Measurements from ENCODE around the gene CFAP92.

CFAP92 gene

DNA sequence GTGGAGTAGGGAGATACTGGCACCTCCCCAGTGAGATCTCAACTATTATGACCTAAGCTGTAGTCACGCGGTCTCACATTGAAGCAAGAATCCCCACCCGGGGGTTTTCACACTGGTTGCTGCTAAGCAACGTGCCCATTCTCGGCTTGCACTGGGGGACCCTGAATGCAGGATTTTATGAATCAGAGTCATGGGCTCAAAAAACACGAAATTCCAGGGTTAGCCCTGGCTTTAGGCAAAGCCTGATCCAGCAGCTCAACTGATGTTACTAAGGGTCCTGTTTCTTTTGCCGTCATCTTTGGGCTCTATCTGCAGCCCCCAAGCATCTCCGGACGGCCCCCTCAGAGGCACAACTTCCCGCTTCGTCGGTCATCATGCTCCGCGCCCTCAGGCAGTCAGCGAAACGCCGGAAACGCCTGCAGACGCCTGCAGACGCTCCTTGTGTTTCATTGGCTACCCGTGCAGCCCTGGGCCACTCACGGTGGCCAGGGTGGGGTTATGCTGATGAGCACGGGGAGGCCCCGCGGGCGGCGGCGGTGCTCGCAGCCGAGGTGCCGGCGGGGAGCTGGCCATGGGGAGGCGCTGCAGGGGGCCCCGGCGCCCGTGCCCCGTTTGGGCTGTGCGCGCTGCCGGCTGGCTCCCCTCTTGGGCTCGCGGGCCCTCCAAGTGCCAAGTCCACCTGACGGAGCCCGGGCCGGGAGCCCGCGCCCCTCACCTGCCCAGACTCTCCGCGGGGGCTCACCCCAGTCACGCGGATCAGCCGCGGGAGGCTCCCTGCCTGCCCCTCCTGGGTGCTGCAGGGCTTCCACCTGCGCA, 33.1 kb upstream of the CFAP92 start:
- peak; percentile 80 for DNase-seq (ENCODE audit: low read depth, low spot score)

DNA sequence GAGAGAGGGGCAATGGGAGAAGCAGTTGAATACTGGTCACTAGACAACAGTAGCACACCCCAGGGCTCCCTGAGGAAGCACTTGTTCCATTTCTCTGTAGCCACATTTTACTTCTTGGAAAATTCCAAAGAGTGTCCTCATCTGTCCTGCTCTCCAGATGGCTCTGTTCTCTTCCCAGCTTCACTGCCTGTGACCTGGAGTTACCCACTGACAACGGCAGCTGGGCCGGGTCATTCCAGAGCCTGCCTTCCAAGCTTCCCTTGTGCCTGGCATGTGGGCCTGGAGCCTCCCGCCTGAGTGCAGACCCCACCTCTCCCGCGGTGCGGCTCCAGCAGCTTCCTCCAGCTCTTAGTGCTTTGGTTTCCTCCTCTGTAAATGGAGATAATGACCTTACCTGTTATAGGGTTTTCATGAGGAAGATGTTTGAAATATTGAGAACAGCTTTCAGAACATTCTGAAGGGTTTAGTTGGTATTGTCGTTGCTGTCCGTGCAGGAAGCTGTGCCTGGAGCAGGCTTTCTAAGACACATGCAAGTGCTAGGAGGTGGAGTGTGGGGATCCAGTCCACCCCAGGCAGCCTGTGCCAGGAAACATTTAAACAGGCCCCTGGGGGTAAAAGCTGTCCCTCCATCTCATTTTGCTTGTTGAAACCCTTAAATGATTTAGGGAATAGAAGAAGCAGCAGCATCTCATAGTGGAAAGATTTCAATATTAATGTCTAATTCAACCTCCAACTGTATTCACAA, 32.0 kb upstream of the CFAP92 start:
- no peak for DNase-seq (ENCODE audit: low read depth, low spot score)

DNA sequence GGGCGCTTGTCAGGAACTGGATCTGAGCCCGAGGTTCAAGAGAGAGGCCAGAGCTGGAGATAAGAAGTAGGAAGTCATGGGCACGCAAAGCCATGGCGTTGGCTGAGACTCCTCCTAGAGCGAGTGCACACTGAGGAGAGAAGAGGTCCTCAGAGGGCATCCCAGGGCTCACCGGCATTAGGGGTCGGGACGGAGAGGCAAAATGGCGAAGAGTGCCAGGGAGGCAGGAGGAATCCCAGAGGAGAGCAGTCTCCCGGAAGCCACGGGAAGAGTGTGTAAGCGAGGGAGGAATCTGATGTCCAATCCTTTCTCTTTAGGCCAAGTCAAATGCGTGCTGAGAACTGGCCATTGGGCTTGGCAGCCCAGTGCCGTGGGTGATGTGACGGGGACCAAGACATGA, 31.2 kb upstream of the CFAP92 start:
- no peak for DNase-seq (ENCODE audit: low read depth, low spot score)

DNA sequence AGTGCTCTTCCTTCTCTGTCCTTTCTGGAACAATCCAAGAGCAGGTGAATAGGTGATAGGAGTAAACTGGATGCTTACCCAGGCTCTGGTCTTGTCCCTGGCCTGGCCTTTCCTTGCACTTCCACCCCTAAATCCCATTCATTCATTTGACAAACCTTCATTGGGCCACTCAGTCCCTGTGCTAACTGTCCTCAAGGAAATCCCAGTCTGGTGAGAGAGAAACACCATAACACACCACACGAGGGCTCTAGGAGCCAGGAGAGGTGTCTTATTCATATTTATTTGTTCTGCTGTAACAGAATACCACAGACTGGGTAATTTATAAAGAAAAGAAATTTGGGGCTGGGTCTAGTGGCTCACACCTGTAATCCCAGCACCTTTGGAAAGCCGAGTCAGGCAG, 30.0 kb upstream of the CFAP92 start:
- no peak for DNase-seq (ENCODE audit: low read depth, low spot score)

DNA sequence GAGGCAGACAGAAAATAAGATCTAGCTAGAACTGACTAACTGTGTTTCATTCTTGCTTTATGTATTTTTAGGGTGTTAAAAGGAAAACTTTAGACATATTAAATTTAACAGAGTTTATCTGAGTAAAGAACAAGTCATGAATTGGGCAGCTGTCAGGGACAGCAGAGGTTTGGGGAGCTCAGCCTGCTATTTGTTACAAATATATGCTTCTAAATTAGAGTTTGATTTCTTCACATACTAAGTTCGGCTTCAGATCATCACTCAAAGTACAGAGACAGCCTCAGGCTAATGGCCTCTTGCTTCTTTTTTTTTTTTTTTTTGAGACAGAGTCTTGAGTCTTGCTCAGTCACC, 29.1 kb upstream of the CFAP92 start:
- DNase-seq (ENCODE audit: low read depth, low spot score) = no peak

DNA sequence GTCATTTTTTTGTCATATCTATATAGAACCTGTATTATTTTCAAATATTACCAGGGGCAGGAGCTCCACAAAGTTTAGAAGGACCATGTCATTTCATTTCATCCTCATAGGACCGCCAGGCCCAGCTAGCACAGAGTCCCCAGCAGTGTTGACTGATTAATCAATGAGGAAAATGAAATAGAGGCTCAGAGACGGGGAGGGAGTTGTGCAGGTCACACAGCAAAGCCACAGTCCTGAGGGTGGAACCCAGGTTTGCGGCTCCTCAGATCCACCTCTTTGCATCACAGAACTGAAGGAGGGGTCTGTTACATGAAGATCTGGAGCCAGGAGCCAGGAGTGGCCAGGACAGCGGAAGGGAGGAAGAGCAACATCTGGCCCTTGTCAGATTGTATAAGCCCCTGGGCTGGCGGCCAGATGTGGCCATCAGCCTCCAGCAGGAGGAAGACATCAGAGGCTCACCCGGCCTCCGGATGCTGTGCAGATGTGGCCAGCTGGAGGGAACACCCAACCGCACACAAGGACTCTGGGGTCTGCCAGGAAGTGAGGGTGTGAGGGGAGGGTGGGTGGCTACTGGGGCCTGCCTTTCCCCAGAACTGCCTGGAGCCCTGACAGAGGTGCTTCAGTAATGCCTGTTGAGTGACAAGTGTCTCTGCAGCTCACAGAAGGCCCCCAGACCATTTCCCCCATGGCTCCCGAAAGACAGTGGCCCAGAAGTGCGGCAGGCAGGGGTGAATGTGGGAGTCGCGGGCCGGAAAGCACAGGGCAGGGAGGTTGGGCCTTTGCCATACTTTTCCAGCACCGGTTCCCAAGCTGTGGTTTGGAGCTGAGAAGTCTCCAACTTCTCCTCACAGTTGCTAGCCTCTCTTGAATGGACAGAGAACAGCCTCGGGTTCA, 28.5 kb upstream of the CFAP92 start:
- DNase-seq (ENCODE audit: low read depth, low spot score) = no peak

DNA sequence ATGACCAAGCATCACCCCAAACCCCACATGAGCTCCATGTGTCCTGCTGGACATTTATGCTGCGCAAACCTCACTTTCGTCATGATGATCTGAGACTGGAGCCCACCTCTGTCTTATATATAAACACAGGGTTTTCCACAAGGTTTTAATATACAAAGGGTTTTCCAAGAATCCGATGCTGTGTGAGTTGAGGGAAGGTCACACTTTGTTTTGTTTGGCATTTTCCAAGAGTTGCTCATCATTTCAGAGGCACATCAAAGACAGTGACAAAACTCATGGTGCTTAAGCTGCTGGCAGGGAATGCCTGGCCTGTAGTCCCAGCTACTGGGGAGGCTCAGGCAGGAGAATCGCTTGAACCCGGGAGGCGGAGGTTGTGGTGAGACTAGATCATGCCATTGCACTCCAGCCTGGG, 27.3 kb upstream of the CFAP92 start:
- no peak for DNase-seq (ENCODE audit: low read depth, low spot score)

DNA sequence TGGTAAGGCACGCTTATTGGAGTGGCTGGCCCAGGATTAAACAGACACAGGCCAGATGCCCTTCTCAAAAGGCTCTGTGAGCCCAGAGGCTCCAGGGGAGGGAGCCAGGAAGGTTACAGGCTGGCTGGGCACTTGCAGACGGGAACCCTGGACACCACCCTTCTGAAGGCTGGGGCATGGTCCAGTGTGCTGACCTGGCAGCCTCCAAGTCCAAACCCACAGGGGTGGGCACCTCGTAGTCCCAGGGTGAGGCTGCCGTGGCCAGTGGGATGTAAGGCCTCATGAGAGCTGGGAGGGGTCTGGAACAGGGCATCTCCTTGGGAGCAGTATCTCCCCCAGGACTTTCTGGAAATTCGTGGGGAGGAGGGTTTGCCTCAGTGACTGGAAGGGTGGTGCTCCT, 26.8 kb upstream of the CFAP92 start:
- DNase-seq (ENCODE audit: low read depth, low spot score) = no peak

DNA sequence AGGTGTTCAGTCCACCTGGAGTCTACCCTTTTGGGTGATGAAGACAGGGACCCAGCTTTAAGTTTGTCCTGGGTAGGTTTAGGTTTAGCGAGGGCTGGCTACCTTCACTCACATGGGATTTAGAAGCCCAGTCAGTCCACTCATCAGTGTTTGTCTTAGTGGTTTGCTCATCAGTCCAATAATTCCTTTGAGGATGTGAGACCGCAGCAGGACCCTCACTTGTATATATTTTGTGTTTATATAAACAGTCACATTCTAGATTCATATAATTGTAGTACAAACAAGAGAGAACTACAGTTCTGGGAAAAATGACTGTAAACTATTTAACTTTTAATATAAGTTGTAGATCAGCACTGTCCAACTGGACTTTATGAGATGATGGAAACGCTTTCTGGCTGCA, 25.4 kb upstream of the CFAP92 start:
- DNase-seq (ENCODE audit: low read depth, low spot score) = no peak

DNA sequence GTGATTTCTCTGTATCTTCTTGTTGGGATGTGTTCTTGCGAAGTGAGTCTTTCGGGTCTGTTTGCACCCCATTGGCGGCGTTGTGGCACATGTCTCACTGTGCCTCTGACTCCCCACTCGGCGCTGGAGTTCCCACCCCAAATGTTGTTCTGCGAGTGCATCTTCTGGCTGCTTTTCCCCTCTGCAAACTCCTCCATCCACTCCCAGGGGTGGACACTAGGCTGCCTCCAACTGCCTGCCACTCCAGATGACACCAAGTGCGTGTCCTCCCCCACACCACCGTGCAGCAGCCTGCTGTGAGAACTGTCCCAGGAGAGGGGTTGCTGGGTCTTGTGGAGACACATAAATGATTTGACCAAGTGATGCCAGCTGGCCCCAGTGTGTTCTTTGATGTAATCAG, 24.9 kb upstream of the CFAP92 start:
- DNase-seq (ENCODE audit: low read depth, low spot score) = no peak

DNA sequence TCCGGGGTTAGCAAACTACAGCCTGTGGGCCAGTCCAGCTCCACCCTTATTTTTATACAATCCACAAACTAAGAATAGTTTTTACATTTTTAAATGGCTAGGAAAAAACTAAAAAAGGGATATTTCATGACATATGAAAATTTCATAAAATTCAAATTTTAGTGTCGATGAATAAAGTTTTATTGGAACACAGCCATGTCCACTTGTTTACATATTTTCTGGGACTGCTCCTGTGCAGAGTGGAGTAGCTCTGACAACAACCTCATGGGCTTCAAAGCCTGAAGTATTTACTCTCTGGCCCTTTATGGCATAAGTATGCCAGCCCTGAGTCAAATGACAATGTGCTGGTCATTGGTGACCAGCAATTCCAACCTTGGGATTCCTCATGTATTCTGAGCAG, 24.4 kb upstream of the CFAP92 start:
- DNase-seq (ENCODE audit: low read depth, low spot score) = no peak

DNA sequence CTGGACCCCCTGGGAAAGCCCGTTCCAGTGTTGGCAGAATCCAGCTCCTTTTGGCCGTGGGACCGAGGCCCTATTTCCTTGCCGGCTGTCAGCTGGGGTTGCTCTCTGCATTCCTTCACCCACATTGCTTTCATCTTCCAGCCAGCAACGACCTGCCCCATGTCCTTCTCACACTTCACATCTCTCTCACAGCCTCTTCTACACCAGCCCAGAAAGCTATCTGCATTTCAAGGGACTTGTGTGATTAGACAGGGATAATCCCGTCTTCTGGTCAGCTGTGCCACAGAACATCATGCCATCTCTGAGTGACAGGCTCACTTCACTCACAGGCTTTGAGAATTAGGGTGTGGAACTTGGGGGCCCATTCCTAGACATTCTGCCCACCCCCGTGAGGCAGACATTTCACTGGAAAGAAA, 23.6 kb upstream of the CFAP92 start:
- no peak for DNase-seq (ENCODE audit: low read depth, low spot score)

DNA sequence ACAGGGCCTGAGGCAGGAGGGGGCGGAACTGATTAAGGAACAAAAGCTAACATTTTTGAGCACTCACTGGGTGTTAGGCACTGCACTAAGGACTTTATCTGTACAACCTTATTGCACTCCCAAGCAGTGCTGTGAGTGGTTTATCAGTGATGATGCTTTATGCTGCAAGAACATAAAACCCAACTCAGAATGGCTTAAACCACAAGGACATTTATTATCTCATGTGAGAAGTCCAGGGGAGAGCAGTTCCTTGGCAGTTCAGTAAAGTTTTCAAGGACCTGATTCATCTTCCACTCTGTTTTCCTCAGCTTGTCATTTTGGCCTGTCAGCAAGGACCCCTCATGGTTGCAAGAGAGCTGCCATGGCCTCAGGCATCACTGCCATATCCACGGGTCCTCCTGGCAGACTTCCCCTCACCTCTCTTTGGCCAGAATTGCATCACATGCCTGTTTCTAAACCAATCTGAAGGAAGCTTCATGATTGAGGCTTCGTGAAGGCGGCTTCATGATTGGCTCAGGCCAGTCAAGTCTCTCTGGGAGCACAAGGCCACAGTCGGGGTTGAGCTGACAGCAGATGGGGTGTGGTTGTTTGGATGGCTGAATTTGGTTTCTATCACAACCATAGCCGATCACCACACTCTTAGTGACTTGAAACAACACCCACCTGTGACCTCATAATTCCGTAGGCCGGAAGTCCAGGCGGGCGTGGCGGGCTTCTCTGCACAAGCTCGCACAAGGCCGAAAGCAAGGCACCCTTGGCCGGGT, 23.0 kb upstream of the CFAP92 start:
- no peak for DNase-seq (ENCODE audit: low read depth, low spot score)

DNA sequence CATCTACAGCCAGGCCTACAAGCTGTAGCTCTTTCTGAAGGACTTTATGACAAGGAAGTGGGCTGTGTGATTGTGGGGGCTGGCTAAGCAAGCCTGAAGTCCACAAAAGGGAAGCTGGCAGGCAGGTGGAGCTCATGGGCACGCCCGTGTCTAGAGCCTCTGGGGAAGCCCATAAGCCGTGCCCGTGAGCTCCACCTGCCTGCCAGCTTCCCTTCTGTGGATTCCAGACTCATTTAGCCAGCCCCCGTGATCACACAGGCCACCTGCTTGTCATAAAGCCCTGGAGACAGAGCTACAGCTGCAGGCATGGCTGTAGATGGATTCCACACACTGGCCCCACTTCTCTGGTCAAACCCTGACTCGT, 22.5 kb upstream of the CFAP92 start:
- no peak for DNase-seq (ENCODE audit: low read depth, low spot score)

DNA sequence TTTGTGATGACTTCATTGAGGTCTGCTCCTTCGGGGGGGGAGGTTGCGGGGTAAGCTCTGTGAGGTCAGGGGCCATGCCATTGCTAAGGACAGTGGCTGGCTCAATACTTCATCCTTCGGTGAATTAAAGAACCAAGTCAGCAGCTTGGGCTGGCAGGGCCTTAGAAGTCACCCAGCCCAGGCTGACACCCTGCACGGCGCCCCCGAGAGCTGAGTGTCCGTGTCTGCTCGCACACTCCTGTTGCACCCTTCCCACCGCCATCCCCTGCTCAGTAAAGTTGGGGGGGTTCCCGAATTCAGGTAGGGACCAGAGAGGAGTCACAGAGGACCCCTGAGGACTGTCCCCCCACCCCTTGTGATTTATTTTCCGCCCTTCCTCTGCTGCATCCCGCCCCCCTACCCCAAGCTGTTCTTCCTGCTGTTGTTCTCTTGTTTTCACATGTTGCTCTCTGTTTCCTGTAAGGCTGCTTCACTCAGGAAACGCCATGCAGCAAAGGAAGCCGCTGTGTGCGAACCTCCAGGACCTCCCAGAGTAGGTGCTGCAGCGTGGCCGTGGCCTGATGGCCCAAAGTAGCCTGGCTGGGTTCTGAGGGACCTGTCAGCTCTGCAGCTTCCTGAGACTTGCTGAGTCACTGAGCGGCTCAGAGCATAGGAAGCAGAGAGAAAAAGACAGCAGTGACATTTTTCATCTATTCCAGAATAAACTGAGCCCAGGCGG, 21.7 kb upstream of the CFAP92 start:
- no peak for DNase-seq (ENCODE audit: low read depth, low spot score)

DNA sequence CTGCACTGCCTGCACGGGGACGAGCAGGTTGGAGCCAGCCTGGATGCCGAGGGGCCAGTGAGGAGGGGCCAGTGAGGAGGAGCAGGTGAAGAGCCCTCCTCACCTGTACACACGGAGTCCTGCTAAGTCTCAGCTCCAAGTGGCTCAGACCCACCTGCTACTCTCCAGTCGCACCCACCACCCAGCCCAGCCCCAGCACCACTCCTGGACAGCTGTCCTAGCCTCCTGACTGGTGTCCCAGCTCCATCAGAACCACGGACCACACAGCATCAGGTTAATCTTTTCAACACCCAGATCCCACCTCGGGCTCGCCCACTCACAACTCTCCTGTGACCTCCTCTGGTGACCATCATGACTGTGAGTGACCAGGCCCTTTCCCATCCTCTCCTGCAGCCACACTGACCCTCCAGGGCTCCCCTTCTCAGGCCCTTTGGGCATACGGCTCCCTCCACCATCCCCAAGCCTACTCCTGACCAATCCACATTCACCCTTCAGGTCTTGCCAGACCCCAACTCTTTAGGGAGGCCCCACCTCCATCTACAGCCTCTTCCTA, 21.0 kb upstream of the CFAP92 start:
- no peak for DNase-seq (ENCODE audit: low read depth, low spot score)

DNA sequence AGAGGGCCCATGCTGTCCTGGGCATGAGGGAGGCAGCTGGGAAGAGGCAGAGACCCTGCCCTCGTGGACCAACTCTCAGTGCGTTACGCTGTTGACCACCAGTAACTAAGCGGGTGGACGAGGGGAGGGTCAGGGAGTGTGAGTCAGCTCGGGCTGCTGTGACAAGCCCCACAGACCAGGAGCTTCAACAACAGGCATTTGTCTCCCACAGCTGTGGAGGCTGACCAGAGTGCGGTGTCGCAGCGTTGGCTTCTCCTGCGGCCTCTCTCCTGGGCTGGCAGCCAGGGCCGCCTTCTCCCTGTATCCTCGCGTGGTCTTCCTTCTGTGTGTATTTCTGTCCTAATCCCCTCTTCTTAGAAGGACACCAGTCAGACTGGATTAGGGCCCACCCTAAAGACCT, 20.3 kb upstream of the CFAP92 start:
- DNase-seq (ENCODE audit: low read depth, low spot score) = no peak

DNA sequence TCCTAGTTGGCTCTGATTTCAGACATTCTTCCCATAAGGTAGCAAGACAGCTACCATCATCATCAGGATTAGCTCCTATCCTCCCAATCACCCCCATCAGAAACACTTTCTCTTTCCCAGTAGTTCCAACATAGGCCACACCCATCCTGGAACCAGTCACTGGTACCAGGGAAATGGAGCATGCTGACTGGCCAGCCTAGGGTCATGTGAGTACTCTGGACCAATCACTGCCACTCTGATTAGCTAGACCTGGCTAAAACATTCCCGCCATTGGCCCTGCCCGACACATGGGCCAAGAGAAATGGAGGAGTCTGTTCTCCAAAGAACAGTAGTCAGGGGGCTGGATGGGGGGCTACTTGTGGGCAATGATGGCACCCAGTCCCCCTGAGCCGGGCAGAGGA, 19.6 kb upstream of the CFAP92 start:
- DNase-seq (ENCODE audit: low read depth, low spot score) = no peak

DNA sequence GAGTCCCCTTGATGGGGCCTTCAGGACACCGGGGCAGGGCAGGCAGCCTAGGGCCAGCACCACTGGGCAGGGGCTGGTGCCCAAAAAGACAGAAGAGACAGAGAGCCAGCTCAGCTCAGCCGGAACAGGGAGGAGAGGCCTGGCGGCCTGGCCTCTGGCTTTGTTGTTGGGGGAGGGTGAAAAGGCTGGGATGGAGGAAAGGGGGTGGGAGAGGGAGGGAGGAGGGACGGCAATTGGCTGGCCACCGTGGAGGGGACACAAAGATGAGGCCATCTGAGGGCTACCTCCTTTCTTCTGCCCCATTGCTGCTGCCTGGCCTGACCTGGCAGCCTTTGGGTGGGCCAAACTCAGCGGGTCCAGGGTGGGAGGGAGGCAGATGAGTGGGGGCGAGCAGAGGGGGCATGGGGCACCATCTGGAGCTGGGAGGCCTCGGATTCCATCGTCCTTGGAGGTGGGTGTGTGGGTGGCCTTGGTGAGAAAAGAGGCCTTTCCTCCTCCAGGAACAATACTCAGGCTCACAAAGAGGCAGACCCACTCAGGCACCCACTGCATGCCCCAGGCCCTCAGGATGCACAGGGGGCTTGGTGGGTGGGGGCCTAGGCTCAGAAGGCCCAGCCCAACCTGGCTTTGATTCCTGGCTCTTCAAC, 16.6 kb upstream of the CFAP92 start:
- DNase-seq (ENCODE audit: low read depth, low spot score) = no peak

DNA sequence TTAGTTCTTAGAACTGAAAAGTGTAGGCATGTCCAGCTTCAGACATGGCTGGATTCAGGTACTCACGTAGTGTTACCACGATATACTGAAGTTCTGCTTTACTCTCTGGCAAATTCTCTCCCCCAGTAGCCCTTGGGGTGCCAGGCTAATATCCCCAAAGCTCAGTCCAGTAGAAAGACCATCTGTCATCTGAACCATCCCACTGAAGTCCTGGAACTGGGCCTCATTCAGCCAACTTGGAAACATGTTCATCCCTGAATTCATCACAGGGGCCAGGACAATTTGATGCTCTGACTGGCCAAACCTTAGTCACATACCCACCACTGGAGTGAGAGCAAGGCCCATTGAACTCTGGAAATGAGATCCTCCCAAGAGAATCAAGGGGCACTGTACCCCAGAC, 15.4 kb upstream of the CFAP92 start:
- DNase-seq (ENCODE audit: low read depth, low spot score) = no peak

All from activated CD4-positive, CD25-positive, alpha-beta regulatory T cell treated with anti-CD3 and anti-CD28 coated beads, Interleukin-2, amount 50 U/mL, for 16 hours (primary cell).